H1 (cell line): ENCODE measurements around the gene FKBP1A. TPM values are rescaled to one million over a fixed set of nuclear protein-coding genes. Genes with fewer than 3 reads are reported as not detected.

Experiments used
- CTCF ChIA-PET: fragments of 300-600 bp; sonication (Branson Sonifier 250); formaldehyde crosslinking; loops from one replicate; lab custom pipeline; 2021; ENCODE audit not compliant: partially characterized antibody; lab: Charles Lee
- POLR2A ChIA-PET: fragments of 300-600 bp; sonication (Branson Sonifier 250); formaldehyde crosslinking; loops from one replicate; lab custom pipeline; 2021; ENCODE audit warnings: inconsistent platforms; ENCODE audit not compliant: partially characterized antibody; lab: Charles Lee
- DNase-seq, 2 experiments: peaks; one replicate each; pipeline versions ENCODE4 v3.0.0 to v3.0.0-alpha.2; 2010 to 2022; ENCODE audit warnings: low spot score in 2 of 2, low read depth in 1 of 2, mixed read lengths in 1 of 2
- FAIRE-seq: peaks from 2 replicates; lab custom pipeline; 2011; peaks lifted over from hg19 to GRCh38; lab: Jason Lieb, UNC
- H2AFZ ChIP-seq: 2 replicates; pipeline ENCODE4 v1.8.1; 2012; ENCODE audit warnings: low read length, inconsistent platforms
- H2AK5ac ChIP-seq: 2 replicates; pipeline ENCODE4 v1.6.1; 2013; ENCODE audit warnings: low read depth, low read length
- H2BK120ac ChIP-seq: replicated peaks from 2 replicates; pipeline ENCODE3; 2013; ENCODE audit warnings: low read depth, low read length, inconsistent platforms
- H2BK12ac ChIP-seq: 2 replicates; pipeline ENCODE4 v1.6.1; 2013; ENCODE audit warnings: low read depth, low read length
- H2BK15ac ChIP-seq: 2 replicates; pipeline ENCODE4 v1.6.1; 2013; ENCODE audit warnings: low read length
- H2BK20ac ChIP-seq: 2 replicates; pipeline ENCODE4 v1.6.1; 2013; ENCODE audit warnings: low read length
- H2BK5ac ChIP-seq: 2 replicates; pipeline ENCODE4 v1.6.1; 2013; ENCODE audit warnings: low read depth, low read length
- H3K14ac ChIP-seq: 2 replicates; pipeline ENCODE4 v1.6.1; 2013; ENCODE audit warnings: inconsistent platforms; ENCODE audit not compliant: insufficient read length
- H3K18ac ChIP-seq: 2 replicates; pipeline ENCODE4 v1.6.1; 2013; ENCODE audit warnings: low read length; ENCODE audit errors: extremely low read depth
- H3K23ac ChIP-seq: 2 replicates; pipeline ENCODE4 v1.6.1; 2013; ENCODE audit warnings: inconsistent platforms; ENCODE audit not compliant: insufficient read length
- H3K23me2 ChIP-seq: 2 replicates; pipeline ENCODE4 v1.6.1; 2013; ENCODE audit warnings: low read depth, low read length
- H3K27ac ChIP-seq: 2 replicates; pipeline ENCODE4 v1.6.1; 2011; ENCODE audit warnings: low read depth, low read length, inconsistent platforms
- H3K27me3 ChIP-seq, 4 experiments: replicated peaks in 1 of 4; 1 replicate in 1 of 4; 2 replicates in 3 of 4; pipeline versions ENCODE4 v1.6.1 to v1.8.1; 2011 to 2013; ENCODE audit warnings: low read length in 3 of 4, mild to moderate bottlenecking in 3 of 4, inconsistent platforms in 2 of 4, mixed read lengths in 2 of 4, moderate library complexity in 1 of 4; ENCODE audit not compliant: control insufficient read depth in 3 of 4, insufficient read depth in 3 of 4; ENCODE audit errors: extremely low read depth in 1 of 4
- H3K36me3 ChIP-seq, 4 experiments: 2 replicates each; pipeline versions ENCODE4 v1.6.1 to v1.8.1; 2011 to 2013; ENCODE audit warnings: mild to moderate bottlenecking in 4 of 4, low read length in 3 of 4, moderate library complexity in 2 of 4, control low read depth in 1 of 4, inconsistent platforms in 1 of 4; ENCODE audit not compliant: insufficient read depth in 4 of 4, control insufficient read depth in 2 of 4
- H3K4ac ChIP-seq: replicated peaks from 2 replicates; pipeline ENCODE3; 2013; ENCODE audit warnings: low read length, low read depth, mixed read lengths, inconsistent platforms; ENCODE audit not compliant: insufficient read length
- H3K4me1 ChIP-seq, 4 experiments: replicated peaks in 1 of 4; 1 replicate in 1 of 4; 2 replicates in 3 of 4; pipeline versions ENCODE4 v1.6.1 to v1.8.1; 2011 to 2013; ENCODE audit warnings: low read length in 3 of 4, inconsistent platforms in 2 of 4, mixed read lengths in 1 of 4; ENCODE audit not compliant: insufficient read depth in 4 of 4, control insufficient read depth in 3 of 4
- H3K4me2 ChIP-seq, 2 experiments: 2 replicates each; pipeline versions ENCODE4 v1.6.1 to v1.8.1; 2011 to 2013; ENCODE audit warnings: low read depth in 2 of 2, low read length in 2 of 2, control low read depth in 1 of 2, inconsistent platforms in 1 of 2, mild to moderate bottlenecking in 1 of 2; ENCODE audit not compliant: insufficient read depth in 1 of 2
- H3K4me3 ChIP-seq, 4 experiments: fragments of 200-600, 300-600 bp in 1 of 4; sonication (generic), shearing (Covaris generic), sonication (Bioruptor Twin) in 1 of 4; 2 replicates each; pipeline versions ENCODE4 v1.5.1 to v1.8.1; 2011 to 2016; ENCODE audit warnings: low read length in 4 of 4, low read depth in 3 of 4, control low read depth in 2 of 4, inconsistent platforms in 2 of 4, mild to moderate bottlenecking in 2 of 4, mixed read lengths in 1 of 4, moderate library complexity in 1 of 4; ENCODE audit not compliant: insufficient read depth in 2 of 4; ENCODE audit errors: extremely low read depth in 1 of 4
- H3K56ac ChIP-seq: replicated peaks from 2 replicates; pipeline ENCODE3; 2013; ENCODE audit warnings: low read depth, mild to moderate bottlenecking, mixed read lengths, low read length, inconsistent platforms; ENCODE audit not compliant: insufficient read length
- H3K79me1 ChIP-seq: 2 replicates; pipeline ENCODE4 v1.6.1; 2013; ENCODE audit warnings: low read depth, low read length, control low read depth
- H3K79me2 ChIP-seq, 2 experiments: 2 replicates each; pipeline versions ENCODE4 v1.6.1 to v1.8.1; 2012 to 2013; ENCODE audit warnings: low read length in 2 of 2, mild to moderate bottlenecking in 2 of 2, inconsistent platforms in 1 of 2; ENCODE audit not compliant: insufficient read depth in 2 of 2, control insufficient read depth in 1 of 2
- H3K9ac ChIP-seq, 4 experiments: replicated peaks in 1 of 4; 1 replicate in 1 of 4; 2 replicates in 3 of 4; pipeline versions ENCODE4 v1.6.1 to v1.8.1; 2011 to 2013; ENCODE audit warnings: low read depth in 3 of 4, low read length in 3 of 4, control low read depth in 2 of 4, mild to moderate bottlenecking in 2 of 4, moderate library complexity in 2 of 4, inconsistent platforms in 1 of 4; ENCODE audit errors: extremely low read depth in 1 of 4
- H3K9me3 ChIP-seq, 2 experiments: 2 replicates each; pipeline versions ENCODE4 v1.6.1 to v1.8.1; 2012 to 2013; ENCODE audit warnings: mild to moderate bottlenecking in 2 of 2, moderate library complexity in 2 of 2, control low read depth in 1 of 2, inconsistent platforms in 1 of 2, low read depth in 1 of 2, low read length in 1 of 2, mixed read lengths in 1 of 2; ENCODE audit not compliant: insufficient read depth in 2 of 2
- H4K20me1 ChIP-seq, 2 experiments: replicated peaks in 1 of 2; 2 replicates each; pipeline versions ENCODE3 to v1.8.1; 2011 to 2013; ENCODE audit warnings: inconsistent platforms in 2 of 2, low read length in 2 of 2, mild to moderate bottlenecking in 1 of 2; ENCODE audit not compliant: insufficient read depth in 2 of 2, control insufficient read depth in 1 of 2
- H4K5ac ChIP-seq: 2 replicates; pipeline ENCODE4 v1.6.1; 2013; ENCODE audit warnings: low read length, low read depth, mixed read lengths, inconsistent platforms; ENCODE audit not compliant: insufficient read length
- H4K8ac ChIP-seq: 2 replicates; pipeline ENCODE4 v1.8.0; 2013; ENCODE audit warnings: mild to moderate bottlenecking, moderate library complexity, low read length, inconsistent platforms; ENCODE audit not compliant: insufficient read depth; ENCODE audit errors: extremely low read depth
- H4K91ac ChIP-seq: replicated peaks from 2 replicates; pipeline ENCODE3; 2013; ENCODE audit warnings: low read length, mixed read lengths, inconsistent platforms; ENCODE audit not compliant: insufficient read length
- ATF3 ChIP-seq: IDR thresholded peaks from 2 replicates; pipeline ENCODE4 v1.6.1; 2011; ENCODE audit warnings: low read depth, mild to moderate bottlenecking, low read length; ENCODE audit not compliant: insufficient read depth
- BACH1 ChIP-seq: IDR thresholded peaks from 2 replicates; pipeline ENCODE4 v1.6.1; 2012; ENCODE audit warnings: low read length, improper control_type of control experiment
- CHD2 ChIP-seq: IDR thresholded peaks from 2 replicates; pipeline ENCODE4 v1.6.1; 2012; ENCODE audit warnings: low read length, improper control_type of control experiment
- CTBP2 ChIP-seq: IDR thresholded peaks from 2 replicates; pipeline ENCODE4 v1.7.0; 2011; ENCODE audit warnings: borderline replicate concordance, mild to moderate bottlenecking, moderate library complexity, mixed read lengths, low read length; ENCODE audit not compliant: insufficient read depth, insufficient read length
- EZH2 ChIP-seq: fragments of 200-600 bp; sonication (generic); IDR thresholded peaks from 2 replicates; pipeline ENCODE4 v1.7.1; 2012; ENCODE audit warnings: low read depth, mild to moderate bottlenecking, moderate library complexity, low read length, inconsistent platforms; ENCODE audit not compliant: severe bottlenecking
- GTF2F1 ChIP-seq: IDR thresholded peaks from 2 replicates; pipeline ENCODE4 v1.6.1; 2012; ENCODE audit warnings: low read depth, low read length, improper control_type of control experiment, borderline replicate concordance
- HDAC2 ChIP-seq, 2 experiments: fragments of 300-600 bp in 1 of 2; sonication (generic) in 1 of 2; IDR thresholded peaks; 2 replicates each; pipeline ENCODE4 v1.6.1; 2011 to 2012; ENCODE audit warnings: low read depth in 2 of 2, low read length in 2 of 2, mild to moderate bottlenecking in 2 of 2, moderate library complexity in 2 of 2, borderline replicate concordance in 1 of 2, inconsistent platforms in 1 of 2
- KDM5A ChIP-seq: fragments of 200-600 bp; IDR thresholded peaks from 2 replicates; pipeline ENCODE4 v1.7.1; 2012; ENCODE audit warnings: mild to moderate bottlenecking, low read length, inconsistent platforms, mixed read lengths
- POLR2AphosphoS5 ChIP-seq: IDR thresholded peaks from 2 replicates; pipeline ENCODE4 v1.6.1; 2011; ENCODE audit warnings: low read depth, low read length
- RNF2 ChIP-seq: fragments of 200-900, 300-1000 bp; sonication (generic); IDR thresholded peaks from 2 replicates; pipeline ENCODE4 v1.7.1; 2016; ENCODE audit warnings: borderline replicate concordance, low read depth, mild to moderate bottlenecking, antibody characterized with exemption, low read length; ENCODE audit not compliant: poor library complexity, severe bottlenecking; ENCODE audit errors: missing control alignments
- SP1 ChIP-seq: IDR thresholded peaks from 2 replicates; pipeline ENCODE4 v1.6.1; 2011; ENCODE audit warnings: low read depth, low read length
- ZNF274 ChIP-seq: IDR thresholded peaks from 2 replicates; pipeline ENCODE4 v1.7.0; 2012; ENCODE audit warnings: low read length, borderline replicate concordance; ENCODE audit errors: extremely low read depth
- WGBS, 2 experiments: shearing (Covaris generic) in 1 of 2; methylation state at CpG; one replicate each; pipeline versions ENCODE4 v1.1.6 to v1.1.7; 2013 to 2015; ENCODE audit warnings: low lambda C conversion rate in 2 of 2, mixed read lengths in 2 of 2, inconsistent platforms in 1 of 2, low coverage in 1 of 2, missing lambda C conversion rate in 1 of 2; ENCODE audit not compliant: insufficient replicate concordance in 2 of 2, insufficient coverage in 1 of 2, insufficient read length in 1 of 2; ENCODE audit errors: extremely low coverage in 1 of 2, missing lambda C conversion rate in 1 of 2; 5-methylcytosine and 5-hydroxymethylcytosine counted together
- polyA plus RNA-seq, 7 experiments: library from polyadenylated mRNA; depleted of rRNA in 3 of 7; stranded (reverse) in 5 of 7; unstranded in 2 of 7; fragments of >200 nt in 5 of 7; fragments of 200-250 nt in 2 of 7; gene quantifications; 1 replicate in 5 of 7; 2 replicates in 1 of 7; 4 replicates in 1 of 7; pipeline versions ENCODE4 v1.2.1 to v1.2.3, GENCODE V29; 2011 to 2013; ENCODE audit warnings: missing spikeins in 2 of 7, mixed read lengths in 2 of 7
- total RNA-seq: library from RNA; stranded (reverse); fragmentation: NEBNext Ultra II Directional; extraction: Animal tissue kit (Norgen Biotek cat#: 25700); gene quantifications from 2 replicates; pipeline ENCODE4 v1.2.1, GENCODE V29; 2021

The FKBP1A gene
- total and polyA plus RNA-seq, 2 of the 8 experiments (the other 6 are each of a cell fraction or from before 2014, with no cell fraction given) = 250 to 685 TPM

GRCh38 chr20:1377341-1377871 lies 15.4 kb downstream of the FKBP1A start:
- CTCF ChIA-PET = interaction anchor here (0.6 to 2.7 kb wide), 4 partner anchors 18 to 90 kb away, joined by 3 to 5 read pairs (median 4); no protein-coding TSS in a partner anchor
- 82% methylated on average over 5 of the region's 5 CpGs; no CpG with 5 or more reads in 1 of the 2 experiments for WGBS, 2 experiments
- DNase-seq = no peak
- Histone ChIP-seq H3K9me3 (no peaks in the 10 kb centered on the region), H2AK5ac (no peak overlapping the region), H2BK5ac (no peak overlapping the region), H3K9ac (no peak overlapping the region), H3K36me3 (peaks cover 6 to 16% (median 13%) of the 10 kb centered on the region in 4 experiments; a peak in 7 of 8 replicates), H2BK20ac (no peak overlapping the region), H2BK15ac (no peak overlapping the region), H2BK120ac (no peak overlapping the region), H4K20me1 (peaks cover 24 to 52% of the 10 kb centered on the region in 2 experiments), H3K4ac (no peak overlapping the region), H3K27ac (no peak overlapping the region), H2AFZ (no peak overlapping the region), H3K23ac (no peak overlapping the region), H3K79me1 (peaks cover 25% of the 10 kb centered on the region), H3K27me3 (no peaks in the 10 kb centered on the region), H3K56ac (no peak overlapping the region), H3K4me2 (no peak overlapping the region), H4K8ac (peak overlapping the region; percentile 29; the same call in 1 of the 2 replicates), H3K23me2 (no peaks in the 10 kb centered on the region), H2BK12ac (no peak overlapping the region), H3K18ac (no peak overlapping the region), H3K4me3 (no peak overlapping the region), H3K79me2 (peaks cover 14 to 85% of the 10 kb centered on the region in 2 experiments), H3K4me1 (peaks cover 0 to 17% (median 2%) of the 10 kb centered on the region in 4 experiments; a peak in 4 of 7 replicates), H4K5ac (no peak overlapping the region), H3K14ac (no peak overlapping the region), H4K91ac (no peak overlapping the region)
- POLR2A ChIA-PET = interaction anchor here (1.2 to 2.1 kb wide), 4 partner anchors 9 to 87 kb away, joined by 3 to 7 read pairs (median 4); no protein-coding TSS in a partner anchor
- no peak for FAIRE-seq
- TF ChIP-seq EZH2 (no peak), KDM5A (no peak), HDAC2 (IDR thresholded peaks at IDR 0.05; ENCODE audit: borderline replicate concordance in 1 of 2, low read depth in 2 of 2, low read length in 2 of 2) (no peak), BACH1 (no peak), CHD2 (no peak), ZNF274 (no peak), CTBP2 (no peak), ATF3 (no peak), GTF2F1 (no peak), POLR2AphosphoS5 (no peak), RNF2 (no peak), SP1 (no peak)
